ENCODE measurements around the gene DDT. TPM values are rescaled to one million over a fixed set of nuclear protein-coding genes. Genes with fewer than 3 reads are reported as not detected.

Gene DDT
- total RNA-seq, 1 experiment from 2014 or later: 101 TPM

DNA sequence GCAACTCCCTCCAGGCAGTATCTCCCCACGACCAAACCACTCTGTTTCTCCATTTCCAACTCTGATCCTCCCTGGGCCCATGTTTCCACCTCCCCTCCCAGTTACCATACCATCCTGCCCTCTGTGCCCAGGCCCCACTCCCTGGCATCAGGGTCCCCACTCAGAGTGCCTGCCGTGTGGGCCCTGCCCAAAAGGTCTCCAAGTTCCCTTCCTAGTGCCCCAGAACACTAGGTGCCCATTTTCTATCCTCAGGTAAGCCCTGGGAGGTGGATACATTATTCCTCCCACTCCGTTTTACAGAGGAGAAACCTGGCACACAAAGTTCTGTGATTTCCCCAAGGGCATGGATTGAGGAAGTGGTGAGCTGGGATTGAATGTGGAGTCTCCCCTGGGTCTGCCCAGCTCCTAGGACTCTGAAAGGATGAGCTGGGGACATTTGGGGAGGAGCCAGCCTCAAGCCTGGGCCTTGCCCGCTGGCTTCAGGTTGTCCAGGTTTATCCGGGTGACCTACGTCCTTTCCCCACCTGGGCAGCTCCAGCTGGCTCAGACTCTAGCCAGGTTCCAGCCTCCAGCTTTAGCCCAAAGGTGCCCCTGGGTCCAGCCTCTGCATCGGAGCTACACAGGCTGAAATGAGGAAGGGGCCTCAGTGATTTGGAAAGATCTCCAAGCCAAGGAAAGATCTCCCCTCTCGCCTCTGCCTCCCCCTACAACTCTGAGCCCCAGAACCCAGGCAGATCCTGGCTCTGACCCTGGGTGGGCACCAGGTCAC is 33.2 kb upstream of the DDT start:
- BruUV-seq (replicated peaks): no TSS peak
- no peak overlapping the region for H3K4me3 Mint-ChIP-seq (ENCODE audit: low read depth, unreplicated experiment)
- H3K4me1 Mint-ChIP-seq (ENCODE audit: low read depth, unreplicated experiment): no peaks in the 10 kb centered on the region
- peaks cover 13% of the 10 kb centered on the region for H3K36me3 Mint-ChIP-seq (ENCODE audit: insufficient read depth, unreplicated experiment)
- intact Hi-C loops (cut with micrococcal nuclease; ENCODE audit: unreplicated experiment): no loop called here
- no peaks in the 10 kb centered on the region for H3K9me3 Mint-ChIP-seq (ENCODE audit: low read depth, unreplicated experiment)
- no peaks in the 10 kb centered on the region for H3K27me3 Mint-ChIP-seq (ENCODE audit: unreplicated experiment)
- no peak overlapping the region for H3K27ac Mint-ChIP-seq (ENCODE audit: unreplicated experiment)
- no peak for DNase-seq
- CTCF ChIA-PET: no interaction called here
- TF ChIP-seq, protein P1, sequence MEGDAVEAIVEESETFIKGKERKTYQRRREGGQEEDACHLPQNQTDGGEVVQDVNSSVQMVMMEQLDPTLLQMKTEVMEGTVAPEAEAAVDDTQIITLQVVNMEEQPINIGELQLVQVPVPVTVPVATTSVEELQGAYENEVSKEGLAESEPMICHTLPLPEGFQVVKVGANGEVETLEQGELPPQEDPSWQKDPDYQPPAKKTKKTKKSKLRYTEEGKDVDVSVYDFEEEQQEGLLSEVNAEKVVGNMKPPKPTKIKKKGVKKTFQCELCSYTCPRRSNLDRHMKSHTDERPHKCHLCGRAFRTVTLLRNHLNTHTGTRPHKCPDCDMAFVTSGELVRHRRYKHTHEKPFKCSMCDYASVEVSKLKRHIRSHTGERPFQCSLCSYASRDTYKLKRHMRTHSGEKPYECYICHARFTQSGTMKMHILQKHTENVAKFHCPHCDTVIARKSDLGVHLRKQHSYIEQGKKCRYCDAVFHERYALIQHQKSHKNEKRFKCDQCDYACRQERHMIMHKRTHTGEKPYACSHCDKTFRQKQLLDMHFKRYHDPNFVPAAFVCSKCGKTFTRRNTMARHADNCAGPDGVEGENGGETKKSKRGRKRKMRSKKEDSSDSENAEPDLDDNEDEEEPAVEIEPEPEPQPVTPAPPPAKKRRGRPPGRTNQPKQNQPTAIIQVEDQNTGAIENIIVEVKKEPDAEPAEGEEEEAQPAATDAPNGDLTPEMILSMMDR (IDR thresholded peaks at IDR 0.05; ENCODE audit: unreplicated experiment): no peak

DNA sequence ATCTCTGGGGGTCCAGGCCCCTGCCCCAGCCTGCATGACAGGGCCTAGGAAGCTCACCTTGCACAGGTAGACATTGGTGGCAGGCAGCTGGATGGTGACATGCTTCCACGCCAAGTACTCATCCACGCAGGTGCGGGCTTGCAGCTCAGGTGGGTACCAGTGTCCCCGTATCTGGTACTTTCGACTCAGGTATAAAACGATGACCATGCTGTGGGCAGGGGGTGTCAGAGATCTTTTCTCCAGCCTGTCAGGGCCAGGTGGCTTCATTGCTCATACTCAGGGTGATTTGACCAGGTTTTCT is 32.6 kb upstream of the DDT start:
- DNase-seq: no peak
- no TSS peak for BruUV-seq (replicated peaks)
- Mint-ChIP-seq H3K27ac (ENCODE audit: unreplicated experiment) (no peak overlapping the region), H3K36me3 (ENCODE audit: insufficient read depth, unreplicated experiment) (peaks cover 12% of the 10 kb centered on the region), H3K27me3 (ENCODE audit: unreplicated experiment) (no peaks in the 10 kb centered on the region), H3K4me3 (ENCODE audit: low read depth, unreplicated experiment) (no peak overlapping the region), H3K4me1 (ENCODE audit: low read depth, unreplicated experiment) (no peaks in the 10 kb centered on the region), H3K9me3 (ENCODE audit: low read depth, unreplicated experiment) (no peaks in the 10 kb centered on the region)
- CTCF ChIA-PET: no interaction called here
- intact Hi-C loops (cut with micrococcal nuclease; ENCODE audit: unreplicated experiment): no loop called here
- TF ChIP-seq, protein P1 (IDR thresholded peaks at IDR 0.05; ENCODE audit: unreplicated experiment): no peak

DNA sequence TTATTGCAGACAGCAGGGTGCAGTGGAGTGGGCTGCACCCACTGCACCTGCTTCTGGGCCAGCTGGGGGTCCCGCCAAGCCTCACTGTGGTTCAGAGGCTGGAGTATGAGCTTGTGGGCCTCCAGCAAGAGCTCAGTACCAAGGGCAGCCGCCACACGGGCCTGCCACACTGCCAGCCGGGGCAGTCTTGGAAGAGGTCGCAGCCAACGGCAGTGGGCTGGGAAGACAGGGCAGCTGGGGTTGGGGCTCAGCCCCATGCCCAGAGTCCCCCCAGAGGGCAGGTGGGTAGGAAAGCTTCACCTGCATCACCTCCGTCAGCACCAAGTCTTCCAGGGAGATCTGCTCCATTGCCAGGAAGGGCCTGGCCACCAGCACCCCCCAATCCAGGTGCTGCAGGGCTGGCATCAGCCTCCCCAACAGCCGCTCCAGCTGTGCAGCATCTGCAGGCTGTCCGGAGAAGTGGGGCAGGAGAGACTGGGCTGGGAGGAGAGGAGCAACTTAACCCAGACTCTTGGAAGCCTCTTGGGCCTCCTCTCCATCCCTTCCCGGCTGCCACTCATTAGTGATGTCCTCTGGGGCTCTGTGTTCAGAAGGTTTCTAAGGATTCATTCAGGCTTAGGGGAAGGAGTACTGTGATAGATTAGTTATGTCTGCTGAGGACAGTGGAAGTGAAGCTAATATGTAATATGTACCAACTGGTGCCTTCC is 32.1 kb upstream of the DDT start:
- CTCF ChIA-PET: no interaction called here
- H3K36me3 Mint-ChIP-seq (ENCODE audit: insufficient read depth, unreplicated experiment): peaks cover 7% of the 10 kb centered on the region
- H3K27me3 Mint-ChIP-seq (ENCODE audit: unreplicated experiment): no peaks in the 10 kb centered on the region
- no peak overlapping the region for H3K4me3 Mint-ChIP-seq (ENCODE audit: low read depth, unreplicated experiment)
- TF ChIP-seq, protein P1 (IDR thresholded peaks at IDR 0.05; ENCODE audit: unreplicated experiment): no peak
- DNase-seq: no peak
- intact Hi-C loops (cut with micrococcal nuclease; ENCODE audit: unreplicated experiment): no loop called here
- H3K4me1 Mint-ChIP-seq (ENCODE audit: low read depth, unreplicated experiment): no peaks in the 10 kb centered on the region
- H3K9me3 Mint-ChIP-seq (ENCODE audit: low read depth, unreplicated experiment): no peaks in the 10 kb centered on the region
- no TSS peak for BruUV-seq (replicated peaks)
- H3K27ac Mint-ChIP-seq (ENCODE audit: unreplicated experiment): no peak overlapping the region

DNA sequence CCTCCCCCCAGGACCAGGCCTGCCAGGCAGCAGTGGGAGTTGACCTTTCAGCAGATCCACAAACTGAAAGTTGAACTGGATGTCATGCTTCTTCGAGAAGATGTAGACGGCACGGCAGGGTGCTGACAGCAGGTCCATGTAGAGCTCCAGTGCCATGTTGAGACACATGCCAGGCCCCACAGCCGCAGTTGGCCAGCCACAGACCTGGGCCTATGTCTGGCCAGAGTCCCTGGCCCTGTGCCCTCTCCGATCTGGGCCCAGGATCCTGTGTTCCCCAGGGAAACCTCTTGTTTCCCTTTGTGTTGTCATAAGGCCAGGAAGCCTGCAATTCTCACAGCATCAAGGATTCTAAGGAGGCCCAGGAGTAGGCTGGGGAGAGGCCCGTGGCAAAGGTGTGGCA is 31.0 kb upstream of the DDT start, which contains the start of gene GSTT4:
Gene GSTT4, minus strand, starts transcription at position 253 of the 400 bp plus-strand sequence. Its CDS starts 97 bp downstream, at position 156.
- Mint-ChIP-seq H3K4me3 (ENCODE audit: low read depth, unreplicated experiment) (no peak within 1 kb of the TSS), H3K27me3 (ENCODE audit: unreplicated experiment) (no peaks in the 10 kb centered on the region), H3K36me3 (ENCODE audit: insufficient read depth, unreplicated experiment) (no peaks in the 10 kb centered on the region), H3K27ac (ENCODE audit: unreplicated experiment) (no peak within 1 kb of the TSS), H3K9me3 (ENCODE audit: low read depth, unreplicated experiment) (no peaks in the 10 kb centered on the region), H3K4me1 (ENCODE audit: low read depth, unreplicated experiment) (no peaks in the 10 kb centered on the region)
- no TSS peak for BruUV-seq (replicated peaks)
- intact Hi-C loops (cut with micrococcal nuclease; ENCODE audit: unreplicated experiment): no loop called here
- CTCF ChIA-PET: no interaction called here
- DNase-seq: no peak
- TF ChIP-seq, protein P1 (IDR thresholded peaks at IDR 0.05; ENCODE audit: unreplicated experiment): no peak
